ENCODE measurements around the gene ZDHHC13.

ZDHHC13 gene

DNA sequence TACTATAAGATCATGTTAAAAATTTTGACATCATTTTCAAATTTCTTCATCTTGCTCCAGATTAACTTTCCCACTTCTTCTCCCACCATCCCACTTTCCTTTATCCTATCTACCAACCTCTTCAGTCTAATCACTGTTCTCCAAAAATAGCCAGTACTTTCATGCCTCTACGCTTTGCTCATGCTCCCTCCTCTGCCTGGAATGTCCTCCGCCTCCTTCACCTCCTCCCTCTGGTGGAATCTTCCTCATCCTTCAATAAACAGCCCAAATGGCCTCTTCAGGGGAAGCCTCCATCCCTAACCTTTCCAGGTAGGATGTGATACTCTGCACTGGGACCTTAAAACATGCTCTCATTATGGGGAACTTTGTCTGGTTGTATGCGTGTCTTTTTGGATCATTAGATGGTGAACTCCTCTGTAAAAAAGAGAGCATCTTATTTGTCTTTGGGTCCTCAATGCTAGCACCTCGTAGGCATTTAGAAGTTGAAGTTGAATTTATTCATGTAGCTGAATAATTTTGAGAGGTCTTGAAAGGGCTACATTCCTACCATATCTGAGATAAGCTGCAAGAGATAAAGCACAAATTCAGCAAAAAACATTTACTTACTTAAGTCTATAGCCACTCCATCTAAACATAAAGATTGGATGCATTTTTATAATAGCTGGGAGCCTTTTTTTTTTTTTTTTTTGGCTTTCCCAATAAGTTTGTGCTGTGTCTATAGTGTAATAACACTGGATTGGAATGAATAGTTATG is 92.8 kb downstream of the ZDHHC13 start:
- H3K36me3 ChIP-seq = no peaks in the 10 kb centered on the region
- intact Hi-C loops (cut with DNase I; ENCODE audit: low total_unique reads) = no loop called here

DNA sequence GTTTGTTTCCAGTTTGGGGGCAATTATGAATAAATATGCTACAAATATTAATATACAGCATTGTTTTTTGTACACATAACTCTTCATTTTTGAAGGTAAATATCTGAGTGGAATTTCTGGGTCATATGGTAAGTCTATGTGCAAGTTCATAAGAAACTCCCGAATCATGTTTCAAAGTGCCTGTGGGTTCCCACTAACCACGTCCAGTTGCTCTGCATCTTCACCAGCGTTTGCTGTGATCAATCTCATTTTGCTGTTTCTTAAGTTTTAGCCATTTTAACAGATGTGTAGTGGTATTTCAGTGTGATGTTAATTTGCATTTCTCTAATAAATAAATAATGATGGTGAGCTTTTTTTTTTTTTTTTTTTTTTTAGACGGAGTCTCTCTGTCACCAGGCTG is 99.1 kb downstream of the ZDHHC13 start:
- Histone ChIP-seq H3K36me3 (no peaks in the 10 kb centered on the region), H3K4me1 (no peaks in the 10 kb centered on the region), H3K27me3 (peaks cover 0 to 3% of the 10 kb centered on the region in 2 donors), H3K4me3 (no peak overlapping the region), H3K9me3 (no peaks in the 10 kb centered on the region), H3K27ac (no peak overlapping the region)
- DNase-seq = no peak
- intact Hi-C loops (cut with DNase I; ENCODE audit: low total_unique reads) = no loop called here
- TF ChIP-seq CTCF (IDR thresholded peaks at IDR 0.05) = no peak

More for the DNA sequence above, 92.8 kb downstream of the ZDHHC13 start:
- Histone ChIP-seq H3K27me3 (peaks cover 0 to 3% of the 10 kb centered on the region in 2 donors), H3K4me1 (no peaks in the 10 kb centered on the region), H3K4me3 (no peak overlapping the region), H3K27ac (no peak overlapping the region), H3K9me3 (no peaks in the 10 kb centered on the region)
- no peak for DNase-seq
- TF ChIP-seq CTCF (IDR thresholded peaks at IDR 0.05) = no peak

- no peaks in the 10 kb centered on the region for H3K27me3 ChIP-seq
- no peaks in the 10 kb centered on the region for H3K9me3 ChIP-seq
- TF ChIP-seq CTCF (IDR thresholded peaks at IDR 0.05) = no peak
- H3K4me3 ChIP-seq = no peak overlapping the region
- H3K4me1 ChIP-seq = no peaks in the 10 kb centered on the region
- H3K36me3 ChIP-seq = no peaks in the 10 kb centered on the region
- intact Hi-C loops (cut with DNase I; ENCODE audit: low total_unique reads) = no loop called here
- no peak overlapping the region for H3K27ac ChIP-seq
- no peak for DNase-seq
These were observed 99.9 kb downstream of the ZDHHC13 start for GRCh38 chr11:19216709-19217374.

DNA sequence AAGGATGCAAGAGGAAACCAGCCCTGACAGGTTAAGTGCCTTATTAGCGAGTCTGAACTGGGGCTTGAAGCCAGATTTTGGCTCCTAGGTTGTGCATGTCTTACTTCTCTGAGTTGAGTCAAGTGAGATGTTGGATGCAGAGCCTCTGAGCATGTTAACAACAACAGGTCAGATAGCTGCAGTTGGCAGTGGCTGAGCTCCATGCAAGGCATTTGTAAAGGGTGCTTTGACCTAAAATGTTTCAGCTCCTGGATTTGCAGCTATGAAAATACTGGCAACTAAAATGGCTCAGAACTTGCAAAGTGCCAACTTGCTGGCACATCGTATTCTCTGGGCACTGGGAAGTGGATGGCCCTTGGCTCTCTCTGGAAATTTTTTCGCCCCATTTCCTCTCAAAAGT is 101.2 kb downstream of the ZDHHC13 start:
- Histone ChIP-seq H3K36me3 (no peaks in the 10 kb centered on the region), H3K27me3 (no peaks in the 10 kb centered on the region), H3K9me3 (no peaks in the 10 kb centered on the region), H3K4me3 (no peak overlapping the region), H3K27ac (no peak overlapping the region), H3K4me1 (no peaks in the 10 kb centered on the region)
- DNase-seq = no peak
- intact Hi-C loops (cut with DNase I; ENCODE audit: low total_unique reads) = no loop called here
- no peak for TF ChIP-seq CTCF (IDR thresholded peaks at IDR 0.05)

DNA sequence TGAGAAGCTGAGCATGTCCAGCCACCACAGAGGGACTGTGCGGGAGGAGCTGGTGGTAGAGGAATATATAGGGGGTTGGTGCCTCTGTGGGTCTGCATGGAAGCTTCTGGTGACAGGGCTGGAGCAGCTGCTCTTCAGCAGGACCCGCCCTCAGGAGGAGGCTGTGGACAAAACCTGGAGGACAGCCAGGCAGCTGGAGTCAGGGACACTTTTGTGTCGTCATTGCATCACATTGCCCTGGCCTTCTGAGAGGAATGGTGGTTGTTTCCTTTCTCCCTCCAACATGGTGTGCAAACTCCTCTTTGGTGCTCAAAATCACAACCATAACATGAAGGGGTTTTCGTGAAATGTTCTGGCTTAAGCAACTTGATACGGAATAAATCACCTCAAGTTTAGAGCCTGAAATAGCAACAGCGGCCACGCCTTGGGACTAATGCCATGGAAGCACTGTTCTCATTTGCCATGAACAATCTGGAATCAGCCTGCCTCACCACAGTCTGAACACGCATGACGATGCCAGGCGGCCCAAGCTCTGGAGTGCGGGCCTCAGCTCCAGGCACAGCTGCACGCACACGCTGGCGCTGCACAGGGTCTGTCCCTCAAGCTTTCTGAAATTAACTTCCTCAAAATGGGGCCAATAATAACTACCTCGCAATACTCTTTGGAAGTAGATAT is 102.0 kb downstream of the ZDHHC13 start:
- intact Hi-C loops (cut with DNase I; ENCODE audit: low total_unique reads) = no loop called here

More for the DNA sequence above, 102.0 kb downstream of the ZDHHC13 start:
- no peaks in the 10 kb centered on the region for H3K9me3 ChIP-seq
- H3K27me3 ChIP-seq = no peaks in the 10 kb centered on the region
- no peaks in the 10 kb centered on the region for H3K4me1 ChIP-seq
- no peak overlapping the region for H3K4me3 ChIP-seq
- no peaks in the 10 kb centered on the region for H3K36me3 ChIP-seq
- H3K27ac ChIP-seq = no peak overlapping the region
- DNase-seq = no peak
- TF ChIP-seq CTCF (IDR thresholded peaks at IDR 0.05) = no peak
